Measurements from ENCODE around the gene CDC42BPG.
"Not testable (repeated sequence)": the region's sequence is repeated elsewhere in the genome, so short reads cannot be mapped to it uniquely, and the experiment has no call there.

Gene CDC42BPG

GRCh38 chr11:64829536-64830251 is 14.8 kb downstream of the CDC42BPG start:
- Mint-ChIP-seq H3K4me3 (no peak overlapping the region), H3K9me3 (no peaks in the 10 kb centered on the region), H3K27ac (no peak overlapping the region), H3K4me1 (ENCODE audit: low read depth) (no peaks in the 10 kb centered on the region), H3K27me3 (no peaks in the 10 kb centered on the region), H3K36me3 (ENCODE audit: low read depth) (no peaks in the 10 kb centered on the region)
- no peak for DNase-seq

- no peak for DNase-seq
- H3K4me1 Mint-ChIP-seq (ENCODE audit: low read depth), result no peaks in the 10 kb centered on the region
- no peaks in the 10 kb centered on the region for H3K36me3 Mint-ChIP-seq (ENCODE audit: low read depth)
- no peak overlapping the region for H3K27ac Mint-ChIP-seq
- no peaks in the 10 kb centered on the region for H3K27me3 Mint-ChIP-seq
- no peaks in the 10 kb centered on the region for H3K9me3 Mint-ChIP-seq
- no peak overlapping the region for H3K4me3 Mint-ChIP-seq
These were observed 17.0 kb downstream of the CDC42BPG start for GRCh38 chr11:64827451-64827839.

- no peak for DNase-seq
- H3K36me3 Mint-ChIP-seq (ENCODE audit: low read depth), result no peaks in the 10 kb centered on the region
These were observed 17.6 kb downstream of the CDC42BPG start for GRCh38 chr11:64826578-64827450.

GRCh38 chr11:64826062-64826461 is 18.4 kb downstream of the CDC42BPG start:
- Mint-ChIP-seq H3K27me3 (no peaks in the 10 kb centered on the region), H3K36me3 (ENCODE audit: low read depth) (no peaks in the 10 kb centered on the region), H3K4me1 (ENCODE audit: low read depth) (no peaks in the 10 kb centered on the region), H3K9me3 (no peaks in the 10 kb centered on the region), H3K27ac (no peak overlapping the region), H3K4me3 (no peak overlapping the region)
- no peak for DNase-seq

More at GRCh38 chr11:64826578-64827450, 17.6 kb downstream of the CDC42BPG start:
- H3K4me3 Mint-ChIP-seq, result no peak overlapping the region
- no peaks in the 10 kb centered on the region for H3K4me1 Mint-ChIP-seq (ENCODE audit: low read depth)
- no peaks in the 10 kb centered on the region for H3K27me3 Mint-ChIP-seq
- no peaks in the 10 kb centered on the region for H3K9me3 Mint-ChIP-seq
- no peak overlapping the region for H3K27ac Mint-ChIP-seq

- no peaks in the 10 kb centered on the region for H3K4me1 Mint-ChIP-seq (ENCODE audit: low read depth)
- H3K4me3 Mint-ChIP-seq, result no peak overlapping the region
- DNase-seq, result no peak
- no peaks in the 10 kb centered on the region for H3K27me3 Mint-ChIP-seq
- H3K27ac Mint-ChIP-seq, result no peak overlapping the region
- H3K36me3 Mint-ChIP-seq (ENCODE audit: low read depth), result no peaks in the 10 kb centered on the region
- no peaks in the 10 kb centered on the region for H3K9me3 Mint-ChIP-seq
These were observed 20.8 kb downstream of the CDC42BPG start for GRCh38 chr11:64823568-64824119.

- H3K4me3 Mint-ChIP-seq, result no peak overlapping the region
- no peaks in the 10 kb centered on the region for H3K27me3 Mint-ChIP-seq
- H3K27ac Mint-ChIP-seq, result no peak overlapping the region
- no peaks in the 10 kb centered on the region for H3K4me1 Mint-ChIP-seq (ENCODE audit: low read depth)
- no peaks in the 10 kb centered on the region for H3K36me3 Mint-ChIP-seq (ENCODE audit: low read depth)
- no peaks in the 10 kb centered on the region for H3K9me3 Mint-ChIP-seq
- DNase-seq, result no peak
These were observed 27.0 kb downstream of the CDC42BPG start for GRCh38 chr11:64817476-64817875.

- H3K27me3 Mint-ChIP-seq; H3K4me3 Mint-ChIP-seq; H3K27ac Mint-ChIP-seq; H3K9me3 Mint-ChIP-seq; DNase-seq; H3K4me1 Mint-ChIP-seq (ENCODE audit: low read depth); H3K36me3 Mint-ChIP-seq (ENCODE audit: low read depth): not testable (repeated sequence)
These were observed 29.0 kb downstream of the CDC42BPG start for GRCh38 chr11:64815433-64815832.

- DNase-seq, result no peak
- Mint-ChIP-seq H3K4me1 (ENCODE audit: low read depth) (peaks cover 9% of the 10 kb centered on the region), H3K4me3 (no peak overlapping the region), H3K27ac (no peak overlapping the region), H3K36me3 (ENCODE audit: low read depth) (peaks cover 6% of the 10 kb centered on the region), H3K27me3 (no peaks in the 10 kb centered on the region), H3K9me3 (no peaks in the 10 kb centered on the region)
These were observed 29.7 kb downstream of the CDC42BPG start for GRCh38 chr11:64814712-64815187.

- no peak for DNase-seq
- no peak overlapping the region for H3K4me3 Mint-ChIP-seq
- H3K27me3 Mint-ChIP-seq, result no peaks in the 10 kb centered on the region
- no peaks in the 10 kb centered on the region for H3K9me3 Mint-ChIP-seq
- peaks cover 13% of the 10 kb centered on the region for H3K36me3 Mint-ChIP-seq (ENCODE audit: low read depth)
- H3K27ac Mint-ChIP-seq, result no peak overlapping the region
- H3K4me1 Mint-ChIP-seq (ENCODE audit: low read depth), result peaks cover 18% of the 10 kb centered on the region
These were observed 30.6 kb downstream of the CDC42BPG start for GRCh38 chr11:64813826-64814225.

- H3K36me3 Mint-ChIP-seq (ENCODE audit: low read depth), result peaks cover 39% of the 10 kb centered on the region
- peaks cover 35% of the 10 kb centered on the region for H3K4me1 Mint-ChIP-seq (ENCODE audit: low read depth)
- no peaks in the 10 kb centered on the region for H3K27me3 Mint-ChIP-seq
- no peak for DNase-seq
- peak overlapping the region; percentile 96 for H3K4me3 Mint-ChIP-seq
- no peaks in the 10 kb centered on the region for H3K9me3 Mint-ChIP-seq
- peak overlapping the region; percentile 95 for H3K27ac Mint-ChIP-seq
These were observed 33.6 kb downstream of the CDC42BPG start for GRCh38 chr11:64810891-64811272.

- DNase-seq, result peak; percentile 91
- peaks cover 44% of the 10 kb centered on the region for H3K36me3 Mint-ChIP-seq (ENCODE audit: low read depth)
- H3K27ac Mint-ChIP-seq, result peak within 1 kb of the TSS; percentile 95
These were observed 34.1 kb downstream of the CDC42BPG start, which contains the start of gene MEN1 for GRCh38 chr11:64810271-64810890. Gene MEN1, minus strand, starts transcription at chr11:64810551. Its CDS starts 442 bp downstream, at chr11:64810109.

GRCh38 chr11:64809781-64810241 is 34.6 kb downstream of the CDC42BPG start:
- H3K4me3 Mint-ChIP-seq, result peak overlapping the region; percentile 96
- no peaks in the 10 kb centered on the region for H3K27me3 Mint-ChIP-seq
- no peaks in the 10 kb centered on the region for H3K9me3 Mint-ChIP-seq
- peaks cover 35% of the 10 kb centered on the region for H3K4me1 Mint-ChIP-seq (ENCODE audit: low read depth)
- peaks cover 50% of the 10 kb centered on the region for H3K36me3 Mint-ChIP-seq (ENCODE audit: low read depth)
- peak overlapping the region; percentile 95 for H3K27ac Mint-ChIP-seq
- no peak for DNase-seq

More at GRCh38 chr11:64810271-64810890, 34.1 kb downstream of the CDC42BPG start, which contains the start of gene MEN1:
- Mint-ChIP-seq H3K27me3 (no peaks in the 10 kb centered on the region), H3K4me1 (ENCODE audit: low read depth) (peaks cover 35% of the 10 kb centered on the region), H3K4me3 (peak within 1 kb of the TSS; percentile 96), H3K9me3 (no peaks in the 10 kb centered on the region)

- DNase-seq, result no peak
- no peak overlapping the region for H3K27ac Mint-ChIP-seq
- H3K9me3 Mint-ChIP-seq, result no peaks in the 10 kb centered on the region
- no peak overlapping the region for H3K4me3 Mint-ChIP-seq
- peaks cover 80% of the 10 kb centered on the region for H3K36me3 Mint-ChIP-seq (ENCODE audit: low read depth)
- no peaks in the 10 kb centered on the region for H3K27me3 Mint-ChIP-seq
- peaks cover 57% of the 10 kb centered on the region for H3K4me1 Mint-ChIP-seq (ENCODE audit: low read depth)
These were observed 39.0 kb downstream of the CDC42BPG start for GRCh38 chr11:64805481-64805880.
